Endodermal cell (in vitro differentiated cells): ENCODE data around the gene MVD. TPM values are rescaled to one million over a fixed set of nuclear protein-coding genes. Genes with fewer than 3 reads are reported as not detected.

Experiments used
- DNase-seq: peaks from one replicate; pipeline ENCODE4 v3.0.0-alpha.2; 2017
- H3K27ac ChIP-seq: 2 replicates; pipeline ENCODE4 v1.5.1; 2013; ENCODE audit warnings: mild to moderate bottlenecking, low read depth, low read length, moderate library complexity
- H3K27me3 ChIP-seq: 2 replicates; pipeline ENCODE4 v1.6.1; 2013; ENCODE audit warnings: mild to moderate bottlenecking, low read length, moderate library complexity; ENCODE audit not compliant: insufficient read depth, control insufficient read depth, poor library complexity, severe bottlenecking
- H3K36me3 ChIP-seq: 2 replicates; pipeline ENCODE4 v1.7.0; 2013; ENCODE audit warnings: mild to moderate bottlenecking, low read length, moderate library complexity; ENCODE audit not compliant: control insufficient read depth, insufficient read depth
- H3K4me1 ChIP-seq: one replicate; pipeline ENCODE4 v1.7.0; 2013; ENCODE audit warnings: low read length; ENCODE audit not compliant: control insufficient read depth, insufficient read depth
- H3K4me3 ChIP-seq: 2 replicates; pipeline ENCODE4 v1.5.1; 2013; ENCODE audit warnings: mild to moderate bottlenecking, low read length, moderate library complexity
- H3K9ac ChIP-seq: 2 replicates; pipeline ENCODE4 v1.6.1; 2013; ENCODE audit warnings: mild to moderate bottlenecking, low read length, moderate library complexity; ENCODE audit not compliant: poor library complexity, severe bottlenecking; ENCODE audit errors: extremely low read depth
- H3K9me3 ChIP-seq: 2 replicates; pipeline ENCODE4 v1.6.1; 2013; ENCODE audit warnings: mild to moderate bottlenecking, low read length, moderate library complexity; ENCODE audit not compliant: control insufficient read depth
- H3K27ac Mint-ChIP-seq: 2 replicates; pipeline ENCODE4 v1.8.0; 2020; ENCODE audit warnings: mixed read lengths
- H3K27me3 Mint-ChIP-seq: 2 replicates; pipeline ENCODE4 v1.8.0; 2021; ENCODE audit warnings: mild to moderate bottlenecking, mixed read lengths; ENCODE audit not compliant: insufficient read depth
- H3K36me3 Mint-ChIP-seq: 2 replicates; pipeline ENCODE4 v1.8.0; 2020; ENCODE audit warnings: low read depth, mixed read lengths
- H3K4me1 Mint-ChIP-seq: 2 replicates; pipeline ENCODE4 v1.8.0; 2020; ENCODE audit warnings: mixed read lengths
- H3K4me3 Mint-ChIP-seq: 2 replicates; pipeline ENCODE4 v1.8.0; 2020; ENCODE audit warnings: mild to moderate bottlenecking, moderate library complexity, mixed read lengths
- H3K9me3 Mint-ChIP-seq: 2 replicates; pipeline ENCODE4 v1.8.0; 2020; ENCODE audit warnings: mild to moderate bottlenecking, mixed read lengths
- WGBS, 2 experiments: methylation state at CpG; one replicate each; pipeline versions ENCODE4 v1.1.5 to v1.1.7; 2013; ENCODE audit warnings: missing lambda C conversion rate in 2 of 2, mixed read lengths in 1 of 2; ENCODE audit not compliant: insufficient coverage in 1 of 2, insufficient read length in 1 of 2; 5-methylcytosine and 5-hydroxymethylcytosine counted together
- total RNA-seq, 2 donors: library from RNA; stranded (reverse); fragmentation: NEBNext Ultra II Directional in 1 of 2; extraction: Animal tissue kit (Norgen Biotek cat#: 25700) in 1 of 2; gene quantifications; 2 replicates in 1 of 2; 3 replicates in 1 of 2; pipeline ENCODE4 v1.2.1, GENCODE V29; 2021
- TF ChIP-seq, protein P1 (sequence below): fragments of 200-600 bp; sonication (generic); conservative IDR thresholded peaks from 2 replicates; pipeline ENCODE4 v1.5.0; 2021; ENCODE audit warnings: antibody characterized with exemption, mild to moderate bottlenecking

Gene MVD
- total RNA-seq, 2 donors from 2014 or later = 79.8 to 81.4 TPM

DNA sequence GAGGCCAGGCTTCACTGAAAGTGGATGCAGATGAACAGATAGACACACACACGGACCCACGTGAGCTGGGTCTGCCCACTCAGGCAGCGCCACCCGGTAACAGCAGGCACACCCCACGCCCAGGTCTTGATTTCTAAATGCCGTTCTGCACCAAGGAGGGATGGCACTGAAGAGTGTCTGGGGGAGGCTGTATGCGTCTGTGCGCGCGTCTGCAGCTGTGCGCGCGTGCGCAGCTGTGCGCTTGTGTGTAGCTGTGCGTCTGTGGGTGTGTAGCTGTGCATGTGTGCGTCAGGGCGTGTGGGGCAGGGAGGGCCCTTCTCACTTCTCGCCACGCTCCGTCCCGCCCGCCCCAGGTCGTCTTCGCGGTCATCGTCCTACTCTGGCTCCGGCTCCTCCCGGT, 40.0 kb downstream of the MVD start:
- Histone ChIP-seq H3K27ac (no peak overlapping the region), H3K4me3 (no peak overlapping the region), H3K27me3 (no peaks in the 10 kb centered on the region), H3K36me3 (peaks cover 80% of the 10 kb centered on the region), H3K9ac (no peak overlapping the region), H3K9me3 (no peaks in the 10 kb centered on the region), H3K4me1 (peaks cover 20% of the 10 kb centered on the region)
- Mint-ChIP-seq H3K27me3 (no peaks in the 10 kb centered on the region), H3K9me3 (no peaks in the 10 kb centered on the region), H3K4me1 (peaks cover 16% of the 10 kb centered on the region), H3K36me3 (peaks cover 64% of the 10 kb centered on the region), H3K27ac (no peak overlapping the region), H3K4me3 (no peak overlapping the region)
- TF ChIP-seq, protein P1, sequence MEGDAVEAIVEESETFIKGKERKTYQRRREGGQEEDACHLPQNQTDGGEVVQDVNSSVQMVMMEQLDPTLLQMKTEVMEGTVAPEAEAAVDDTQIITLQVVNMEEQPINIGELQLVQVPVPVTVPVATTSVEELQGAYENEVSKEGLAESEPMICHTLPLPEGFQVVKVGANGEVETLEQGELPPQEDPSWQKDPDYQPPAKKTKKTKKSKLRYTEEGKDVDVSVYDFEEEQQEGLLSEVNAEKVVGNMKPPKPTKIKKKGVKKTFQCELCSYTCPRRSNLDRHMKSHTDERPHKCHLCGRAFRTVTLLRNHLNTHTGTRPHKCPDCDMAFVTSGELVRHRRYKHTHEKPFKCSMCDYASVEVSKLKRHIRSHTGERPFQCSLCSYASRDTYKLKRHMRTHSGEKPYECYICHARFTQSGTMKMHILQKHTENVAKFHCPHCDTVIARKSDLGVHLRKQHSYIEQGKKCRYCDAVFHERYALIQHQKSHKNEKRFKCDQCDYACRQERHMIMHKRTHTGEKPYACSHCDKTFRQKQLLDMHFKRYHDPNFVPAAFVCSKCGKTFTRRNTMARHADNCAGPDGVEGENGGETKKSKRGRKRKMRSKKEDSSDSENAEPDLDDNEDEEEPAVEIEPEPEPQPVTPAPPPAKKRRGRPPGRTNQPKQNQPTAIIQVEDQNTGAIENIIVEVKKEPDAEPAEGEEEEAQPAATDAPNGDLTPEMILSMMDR = no peak
- WGBS, 2 experiments = 95 to 98% methylated on average over 29 of the region's 29 CpGs
- no peak for DNase-seq

- Histone ChIP-seq H3K9ac (no peak overlapping the region), H3K27me3 (no peaks in the 10 kb centered on the region), H3K4me3 (no peak overlapping the region), H3K4me1 (peaks cover 27% of the 10 kb centered on the region), H3K9me3 (no peaks in the 10 kb centered on the region), H3K27ac (no peak overlapping the region), H3K36me3 (peaks cover 76% of the 10 kb centered on the region)
- Mint-ChIP-seq H3K36me3 (peaks cover 57% of the 10 kb centered on the region), H3K4me1 (peaks cover 23% of the 10 kb centered on the region), H3K27me3 (no peaks in the 10 kb centered on the region), H3K27ac (no peak overlapping the region), H3K9me3 (no peaks in the 10 kb centered on the region), H3K4me3 (no peak overlapping the region)
- DNase-seq = no peak
- WGBS, 2 experiments = 95 to 96% methylated on average over 17 to 19 of the region's 19 CpGs
- TF ChIP-seq, protein P1 = no peak
Measured at GRCh38 chr16:88622125-88622524, 40.8 kb downstream of the MVD start.

DNA sequence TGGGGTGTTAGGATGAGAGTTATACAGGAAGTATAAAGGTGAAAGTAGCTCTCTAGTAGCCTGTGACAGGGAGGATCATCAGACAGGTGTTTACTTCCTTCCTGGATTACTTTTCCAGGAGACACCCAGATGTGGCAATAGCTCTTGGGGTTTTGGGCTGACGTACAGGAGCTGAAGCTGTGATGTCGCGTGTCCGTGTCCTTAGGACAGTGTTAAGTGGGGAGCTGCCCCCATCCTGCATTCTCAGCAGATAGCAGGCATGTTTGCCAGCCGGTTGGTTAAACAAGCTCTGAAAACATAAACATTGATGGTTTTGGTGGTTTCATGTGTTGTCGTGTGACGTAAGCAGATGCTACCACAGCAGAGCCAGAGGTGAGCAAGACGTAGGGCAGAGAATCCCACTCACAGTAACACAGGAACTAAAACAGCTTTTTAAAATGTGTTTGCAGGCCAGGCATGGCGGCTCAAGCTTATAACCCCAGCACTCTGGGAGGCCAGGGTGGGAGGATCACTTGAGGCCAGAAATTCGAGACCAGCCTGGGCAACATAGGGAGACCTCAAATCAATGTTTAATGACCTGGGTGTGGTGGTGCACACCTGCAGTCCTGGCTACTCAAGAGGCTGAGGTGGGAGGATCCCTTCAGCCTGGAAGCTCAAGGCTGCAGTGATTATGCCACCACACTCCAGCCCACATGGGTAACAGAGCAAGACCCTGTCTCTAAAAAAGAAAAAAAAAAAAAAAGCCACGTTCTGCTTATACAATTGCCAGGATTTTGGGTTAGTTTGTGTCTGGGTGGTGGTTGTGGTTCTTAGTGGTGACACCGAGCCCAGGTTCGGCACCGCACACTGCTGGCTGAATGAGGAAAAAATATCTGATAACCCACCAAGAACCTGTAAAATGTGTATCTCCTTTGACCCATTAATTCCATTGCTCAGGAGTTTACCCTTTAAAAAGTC, 42.8 kb downstream of the MVD start:
- TF ChIP-seq, protein P1 = no peak
- Histone ChIP-seq H3K9ac (no peak overlapping the region), H3K9me3 (no peaks in the 10 kb centered on the region), H3K4me3 (no peak overlapping the region), H3K4me1 (peaks cover 37% of the 10 kb centered on the region), H3K27me3 (no peaks in the 10 kb centered on the region), H3K27ac (no peak overlapping the region), H3K36me3 (peaks cover 61% of the 10 kb centered on the region)
- Mint-ChIP-seq H3K9me3 (no peaks in the 10 kb centered on the region), H3K4me3 (no peak overlapping the region), H3K27ac (peak overlapping the region; percentile 85), H3K27me3 (no peaks in the 10 kb centered on the region), H3K4me1 (peaks cover 39% of the 10 kb centered on the region), H3K36me3 (peaks cover 45% of the 10 kb centered on the region)
- 96 to 98% methylated on average over 8 to 14 of the region's 14 CpGs for whole genome bisulfite sequencing, 2 experiments
- DNase-seq = no peak
